NCI-H1092 (cell line): Measurements from ENCODE around the gene SLC25A21.

Experiments
- DNase-seq: peaks from one replicate; lab custom pipeline; 2025; lab: John Stamatoyannopoulos, UW

SLC25A21 gene

DNA sequence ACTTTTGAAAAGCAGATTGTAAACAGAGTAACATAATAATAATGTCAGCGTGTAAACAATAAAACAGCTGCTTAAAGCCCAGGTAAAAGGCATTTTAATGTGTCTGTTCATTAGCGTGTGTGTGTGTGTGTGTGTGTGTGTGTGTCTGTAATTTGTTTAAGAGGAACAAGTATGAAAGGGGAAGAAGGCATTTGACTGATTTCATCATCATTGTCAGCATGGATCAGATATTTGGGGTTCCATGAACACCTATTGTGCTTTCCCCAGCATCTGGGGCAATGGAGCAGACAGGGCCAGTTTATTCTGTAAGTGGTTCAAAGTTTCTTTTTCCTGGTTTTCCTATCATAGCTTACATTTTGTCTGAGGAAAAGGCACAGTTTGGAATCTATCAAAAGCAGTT lies 28.9 kb downstream of the SLC25A21 start:
- DNase-seq = no peak

DNA sequence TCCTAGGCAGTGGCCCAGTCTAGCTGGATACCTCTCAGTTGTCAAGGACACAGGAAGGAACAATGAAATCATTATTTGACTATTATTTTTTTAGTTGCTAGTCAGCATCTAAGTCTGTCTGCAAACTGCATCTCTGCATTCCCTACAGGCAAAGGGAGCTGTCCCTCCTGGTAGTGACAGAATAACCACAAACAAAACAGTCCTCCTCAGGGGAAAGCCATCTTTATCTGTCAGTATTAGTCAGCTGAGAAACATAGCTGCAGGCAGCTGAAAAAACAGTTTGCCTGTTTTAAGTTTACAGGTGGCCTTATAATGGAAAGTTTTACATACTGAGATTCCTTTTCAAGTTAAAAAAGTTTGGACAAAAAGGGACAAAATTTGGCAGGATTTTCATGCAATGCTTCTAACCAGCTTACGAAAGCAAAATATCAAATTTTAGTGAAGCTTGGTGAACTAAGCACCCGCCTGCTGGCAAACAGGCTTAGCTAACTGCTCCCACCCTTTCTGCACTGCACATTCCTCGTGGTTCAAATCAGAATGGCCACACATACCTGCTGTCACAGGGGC lies 29.5 kb downstream of the SLC25A21 start:
- DNase-seq = no peak

DNA sequence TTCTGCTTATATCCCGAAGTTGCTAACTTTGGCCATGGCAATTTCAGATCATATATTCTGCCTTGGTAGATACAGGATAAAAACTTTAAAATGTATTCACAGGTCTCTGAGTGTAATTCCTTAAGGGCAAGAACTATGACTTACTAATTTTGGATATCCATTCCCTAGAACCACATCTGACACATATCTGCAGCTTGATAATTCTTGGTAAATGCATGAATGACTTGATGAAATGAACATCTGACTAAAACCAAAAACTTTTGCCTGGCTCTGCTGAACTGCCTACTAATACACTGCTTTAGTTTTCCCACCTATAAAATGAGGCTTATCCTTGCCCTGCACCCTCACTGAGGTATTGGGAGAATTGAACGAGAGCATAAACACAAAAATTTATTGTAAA lies 32.2 kb downstream of the SLC25A21 start:
- DNase-seq = no peak

DNA sequence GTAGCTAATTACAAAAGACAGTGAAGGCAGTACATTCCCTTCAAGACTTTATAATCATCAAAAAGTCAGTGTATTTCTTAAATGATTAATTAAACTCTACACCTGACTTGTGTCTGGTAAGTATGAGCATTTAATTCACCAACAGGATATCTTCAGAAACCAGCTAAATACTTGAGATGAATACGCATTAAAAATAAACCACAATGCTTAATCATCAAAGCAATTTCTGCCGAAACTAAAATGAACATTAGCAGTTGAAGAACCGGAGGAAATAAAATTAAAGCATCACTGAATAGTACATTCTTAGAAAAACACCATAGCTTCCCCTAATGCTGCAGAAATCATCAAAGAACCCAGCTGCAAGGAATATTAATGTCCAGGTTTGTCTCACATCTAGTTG lies 32.7 kb downstream of the SLC25A21 start:
- DNase-seq = no peak

DNA sequence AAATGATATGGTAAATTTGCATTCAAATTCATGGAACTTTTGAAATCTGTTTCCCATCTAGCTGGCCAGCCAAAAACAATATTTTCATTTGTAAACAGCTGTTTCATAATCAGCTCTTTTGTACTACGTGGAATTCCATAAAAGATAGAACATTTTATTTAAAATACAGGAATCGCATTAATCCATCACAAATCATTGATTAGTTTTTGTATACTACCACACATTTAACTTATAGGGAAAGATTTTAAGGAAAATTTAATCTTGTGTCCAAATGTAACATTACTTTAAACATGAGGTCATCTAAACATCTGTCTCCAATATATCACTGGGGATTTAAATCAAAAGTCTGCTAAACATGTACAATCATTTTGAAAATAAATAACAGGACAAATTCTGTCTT lies 33.5 kb downstream of the SLC25A21 start:
- no peak for DNase-seq

DNA sequence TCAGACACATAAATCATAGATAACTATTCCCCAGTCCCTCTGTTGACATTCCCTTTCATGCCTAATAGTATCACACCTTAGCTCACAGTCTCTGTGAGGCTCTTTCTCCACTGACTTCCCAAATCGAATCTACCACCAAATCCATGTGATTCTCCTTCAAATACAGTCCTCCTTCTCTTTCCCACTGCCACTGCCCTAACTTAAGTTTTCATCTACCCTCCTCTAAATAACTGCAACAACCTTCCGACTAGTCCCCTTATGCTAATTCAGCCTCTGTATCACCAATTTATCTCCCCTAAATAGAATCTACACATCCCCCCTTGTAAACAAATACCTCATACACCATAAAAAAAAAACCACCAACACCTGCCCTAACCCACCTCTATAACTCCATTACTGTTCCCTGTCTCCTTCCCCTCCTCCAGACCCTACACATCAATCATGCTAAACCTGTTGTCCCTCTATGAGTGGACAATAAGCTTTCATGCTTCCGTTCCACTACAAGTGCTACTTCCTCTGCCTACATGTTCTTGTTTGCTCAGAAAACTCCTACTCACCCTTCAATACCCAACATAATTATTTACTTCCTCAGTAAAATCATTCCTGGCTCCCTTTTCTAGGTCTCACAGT lies 39.0 kb downstream of the SLC25A21 start:
- no peak for DNase-seq

DNA sequence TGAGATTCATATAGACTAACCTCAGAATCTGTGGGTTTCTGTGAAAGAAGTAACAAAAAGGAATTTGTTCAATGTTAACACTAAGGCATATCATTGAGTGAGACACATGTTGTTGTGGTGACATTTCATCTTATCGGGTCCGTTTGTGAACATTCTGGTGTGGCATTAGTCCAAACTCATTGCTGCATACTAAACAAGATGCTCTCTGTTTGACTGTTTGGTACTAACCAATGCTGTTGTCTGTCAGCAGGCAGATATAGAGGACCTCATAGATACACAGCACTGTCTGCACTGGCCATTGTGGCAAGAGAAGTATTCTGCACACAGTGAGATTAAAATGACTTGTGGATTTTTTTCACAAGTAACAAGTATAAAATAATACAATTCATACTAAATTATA lies 41.2 kb downstream of the SLC25A21 start:
- DNase-seq = no peak

DNA sequence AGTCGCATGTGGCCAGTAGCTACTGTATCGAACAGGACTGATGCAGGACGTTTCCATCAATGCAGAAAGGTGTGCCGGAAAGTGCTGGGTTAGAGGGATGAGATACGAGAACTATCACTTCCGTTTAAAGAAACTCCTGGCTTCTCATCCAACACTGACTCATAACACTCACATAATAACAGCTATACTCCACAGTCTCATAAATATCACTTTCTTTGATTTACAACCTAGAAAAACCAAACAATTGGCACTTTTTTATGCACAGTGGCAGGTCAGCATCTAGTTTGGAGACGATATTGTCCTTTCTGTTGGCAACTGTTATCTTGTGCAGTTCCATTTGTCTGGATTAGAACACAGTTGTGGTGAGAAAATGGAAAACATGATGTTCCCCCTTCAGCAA lies 43.4 kb downstream of the SLC25A21 start:
- DNase-seq = no peak

DNA sequence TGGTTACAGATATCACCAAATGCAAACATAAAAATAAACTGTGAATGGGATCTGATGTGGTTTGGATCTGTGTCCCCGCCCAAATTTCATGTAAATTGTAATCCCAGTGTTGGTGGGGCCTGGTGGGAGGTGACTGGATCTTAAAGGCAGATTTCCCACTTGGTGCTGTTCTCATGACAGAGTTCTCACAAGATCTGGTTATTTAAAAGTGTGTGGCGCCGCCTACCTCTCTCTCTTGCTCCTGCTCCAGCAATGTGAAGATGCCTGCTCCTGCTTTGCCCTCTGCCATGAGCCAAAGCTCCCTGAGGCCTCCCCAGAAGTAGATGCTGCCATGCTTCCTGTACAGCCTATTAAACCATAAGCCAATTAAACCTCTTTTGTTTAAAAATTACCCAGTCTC lies 47.8 kb downstream of the SLC25A21 start:
- no peak for DNase-seq

DNA sequence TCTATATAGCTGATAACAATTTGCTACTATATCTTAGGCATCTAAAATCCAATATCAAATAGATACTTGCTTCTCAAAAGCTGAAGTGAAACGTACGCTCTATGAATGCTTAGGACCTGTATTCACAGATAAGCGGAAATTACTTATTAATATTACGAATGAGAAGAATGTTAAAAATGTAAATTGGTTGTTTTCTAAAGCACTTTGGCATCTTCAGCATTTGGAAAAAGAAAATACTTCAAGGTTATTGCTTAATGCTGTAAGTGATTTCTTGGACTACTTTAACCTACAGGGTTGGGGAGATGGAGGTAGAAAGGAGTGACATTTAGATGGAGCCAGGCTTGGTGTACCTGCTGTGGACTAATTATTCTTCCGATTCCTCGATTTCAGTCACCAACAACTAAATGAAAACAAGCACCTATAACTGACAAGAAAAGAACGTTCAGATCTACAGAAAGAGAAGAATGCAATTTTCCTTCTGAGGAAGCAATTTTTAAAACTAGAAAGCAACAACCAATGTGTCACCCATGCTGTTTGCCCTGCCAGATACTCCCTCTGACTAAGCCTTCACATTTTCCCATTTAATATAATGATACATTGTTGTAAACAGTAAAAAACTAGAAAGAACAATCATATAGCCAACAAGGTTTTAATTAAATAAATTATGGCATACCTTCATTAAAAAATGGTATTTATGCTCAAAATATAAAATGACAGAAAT lies 49.3 kb downstream of the SLC25A21 start:
- no peak for DNase-seq

DNA sequence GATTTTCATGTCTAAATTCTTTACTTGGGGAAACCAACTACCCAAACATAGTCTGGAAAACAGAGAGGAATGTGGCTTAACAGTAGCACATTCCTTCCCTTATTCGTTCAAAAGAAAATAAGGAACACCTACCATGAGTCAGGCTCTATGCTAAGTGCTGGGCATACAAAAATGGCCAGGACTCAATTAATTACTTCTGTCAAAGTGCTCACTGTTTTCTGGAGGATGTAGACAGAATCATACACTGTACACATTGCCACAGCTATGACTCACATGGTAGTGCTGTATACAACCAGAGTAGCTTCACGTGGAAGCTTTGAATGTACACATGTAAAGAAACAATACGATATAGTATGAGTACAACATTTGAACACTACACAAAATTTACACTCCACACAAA lies 50.1 kb downstream of the SLC25A21 start:
- DNase-seq = no peak

DNA sequence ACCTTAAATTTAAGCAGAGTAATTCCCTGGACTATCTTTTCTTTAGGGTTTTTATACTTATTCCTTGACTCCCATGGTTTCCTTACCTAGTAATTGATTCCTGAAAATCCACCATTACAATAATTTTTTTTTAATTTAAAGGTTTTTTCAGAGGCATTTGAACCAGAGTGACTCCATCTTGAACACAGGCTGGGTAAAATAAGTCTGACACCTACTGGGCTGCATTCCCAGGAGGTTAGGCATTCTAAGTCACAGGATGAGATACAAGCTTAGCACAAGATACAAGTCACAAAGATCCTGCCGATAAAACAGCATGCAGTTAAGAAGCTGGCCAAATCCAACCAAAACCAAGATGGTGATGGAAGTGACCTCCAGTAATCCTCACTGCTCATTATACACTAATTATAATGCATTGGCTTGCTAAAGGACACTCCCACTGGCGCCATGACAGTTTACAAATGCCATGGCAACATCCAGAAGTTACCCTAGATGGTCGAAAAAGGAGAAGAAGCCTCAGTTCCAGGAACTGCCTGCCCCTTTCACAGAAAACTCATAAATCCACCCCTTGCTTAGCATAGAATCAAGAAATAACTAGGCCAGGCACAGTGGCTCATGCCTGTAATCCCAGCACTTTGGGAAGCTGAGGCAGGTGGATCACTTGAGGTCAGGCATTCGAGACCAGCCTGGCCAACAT lies 53.6 kb downstream of the SLC25A21 start:
- DNase-seq = no peak

DNA sequence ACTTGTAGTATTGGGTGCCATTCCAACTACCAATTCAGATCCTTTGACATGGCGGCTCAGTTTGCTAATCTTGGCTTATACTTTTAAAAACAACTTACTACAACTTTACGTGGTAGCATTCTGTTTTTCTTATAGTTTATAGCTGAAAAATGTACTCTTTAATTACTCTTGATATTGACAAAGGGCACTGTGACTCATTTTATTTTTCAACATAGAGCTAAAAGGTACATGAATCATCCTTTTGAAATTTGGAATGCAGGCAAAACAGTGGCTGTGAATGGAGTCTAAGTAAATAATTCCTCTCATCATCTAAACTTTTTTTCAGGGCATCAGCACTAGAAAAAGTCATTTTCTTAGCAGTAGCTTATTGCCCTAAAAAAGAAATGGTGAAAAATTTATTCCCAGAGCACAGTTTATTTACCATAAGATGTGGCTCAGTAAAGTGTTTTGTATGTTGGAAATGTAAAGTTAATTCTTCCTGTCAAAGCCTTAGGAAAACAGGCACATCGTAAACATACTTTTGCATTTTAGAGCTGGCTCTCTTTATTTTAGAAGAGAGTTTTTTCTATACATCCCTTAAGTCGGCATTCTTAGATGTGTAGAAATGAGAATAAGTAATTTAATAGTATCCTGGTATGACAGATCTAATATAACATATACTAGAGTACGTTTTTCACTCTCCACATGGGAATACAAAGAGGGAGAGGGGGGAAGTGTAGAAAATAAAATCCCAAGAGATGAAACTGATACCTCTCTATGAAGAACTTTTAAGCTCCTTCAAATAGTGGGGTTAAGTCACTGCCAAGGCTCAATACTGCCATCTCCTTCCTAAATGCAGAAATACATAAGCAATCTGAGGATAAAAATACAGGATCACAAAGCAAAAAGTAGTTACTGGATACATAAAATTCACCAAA lies 55.2 kb downstream of the SLC25A21 start:
- DNase-seq = no peak

DNA sequence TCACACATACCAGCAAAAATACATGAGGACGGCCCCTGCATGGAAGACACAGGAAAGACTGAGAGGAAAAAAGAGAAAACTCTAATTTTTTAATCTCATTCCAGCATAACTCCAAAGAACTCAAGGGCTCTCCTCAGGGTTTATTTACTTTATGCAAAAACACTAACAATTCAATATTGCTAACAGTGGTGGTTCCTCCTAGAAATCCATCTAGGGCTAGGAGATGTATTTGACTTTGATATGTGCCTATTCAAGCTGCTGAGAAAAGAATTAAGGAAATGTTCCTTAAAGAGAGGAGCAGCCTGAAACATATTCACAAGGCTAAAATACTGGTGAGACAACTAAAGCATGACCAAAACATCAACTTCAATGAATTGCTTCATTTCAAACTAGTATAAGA lies 57.0 kb downstream of the SLC25A21 start:
- DNase-seq = no peak

DNA sequence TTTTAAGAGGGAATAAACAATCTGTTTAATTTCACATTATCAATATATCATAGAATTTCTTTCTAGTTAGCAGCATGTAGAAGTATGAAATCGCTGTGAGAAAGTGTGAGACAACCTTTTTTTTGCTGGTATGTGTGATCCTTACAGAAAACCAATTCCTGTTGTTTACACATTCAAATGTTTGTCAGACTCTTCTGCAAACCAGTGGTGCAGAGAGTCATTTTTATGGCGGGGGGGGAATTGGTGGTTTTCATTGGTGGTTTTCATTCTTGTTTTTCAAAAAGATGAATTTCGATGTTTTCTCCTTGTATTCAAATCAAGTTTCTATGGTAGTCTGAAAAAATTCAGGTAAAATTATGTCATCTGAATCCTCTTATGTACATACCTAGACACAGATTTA lies 57.8 kb downstream of the SLC25A21 start:
- no peak for DNase-seq

DNA sequence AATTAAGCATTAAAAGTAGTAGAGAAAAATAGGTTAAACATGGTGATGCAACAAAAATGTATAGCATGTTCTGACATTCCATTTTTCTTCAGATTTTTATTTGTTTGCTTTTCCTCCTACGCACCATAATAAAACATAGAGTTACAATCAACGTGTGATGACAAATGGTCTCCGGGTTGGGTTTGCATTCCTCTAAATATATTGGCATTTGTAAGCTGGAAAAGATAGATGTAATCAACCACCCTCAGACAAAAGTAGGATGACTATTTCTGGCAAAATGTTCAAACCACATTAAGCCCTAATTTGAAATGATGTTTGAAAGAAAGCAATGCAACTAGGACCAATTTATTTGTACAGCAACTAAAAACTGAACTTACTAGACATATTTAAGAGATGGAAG lies 58.4 kb downstream of the SLC25A21 start:
- DNase-seq = no peak

DNA sequence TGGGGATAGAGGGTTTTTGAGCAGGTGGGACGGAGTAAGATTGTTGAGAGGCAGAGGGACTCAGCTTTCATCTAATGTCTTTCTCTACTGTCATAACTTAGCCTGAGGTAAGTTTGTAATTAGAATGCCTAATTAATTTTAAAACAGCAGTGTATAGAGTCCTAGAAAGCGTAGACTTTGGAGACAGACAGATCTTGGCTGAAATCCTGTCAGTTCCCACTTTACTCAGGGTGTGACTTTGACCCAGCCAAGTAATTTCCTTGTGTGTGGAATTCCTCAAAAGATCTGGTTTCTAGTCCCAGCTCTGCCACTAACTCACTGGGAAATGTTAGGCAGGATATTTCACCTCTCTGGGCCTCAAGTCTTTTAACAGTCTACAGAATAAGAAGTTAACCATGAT lies 74.3 kb downstream of the SLC25A21 start:
- no peak for DNase-seq

DNA sequence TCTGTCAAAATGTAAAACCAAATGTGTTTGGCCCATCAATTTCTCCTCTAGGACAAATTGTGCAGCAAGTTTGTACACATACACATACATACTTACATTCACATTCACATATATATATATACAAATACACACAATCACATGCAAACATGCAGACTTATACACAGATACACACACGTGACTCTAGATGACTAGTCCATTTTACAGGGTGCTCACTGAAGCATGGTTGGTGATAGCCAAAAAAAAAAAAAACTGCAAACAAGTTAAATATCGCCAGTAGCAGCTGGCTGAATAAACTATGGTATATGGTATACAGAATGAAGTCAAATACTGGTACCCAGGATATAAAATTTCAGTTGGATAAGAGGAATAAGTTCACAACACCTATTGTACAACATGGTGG lies 77.9 kb downstream of the SLC25A21 start:
- DNase-seq = no peak

DNA sequence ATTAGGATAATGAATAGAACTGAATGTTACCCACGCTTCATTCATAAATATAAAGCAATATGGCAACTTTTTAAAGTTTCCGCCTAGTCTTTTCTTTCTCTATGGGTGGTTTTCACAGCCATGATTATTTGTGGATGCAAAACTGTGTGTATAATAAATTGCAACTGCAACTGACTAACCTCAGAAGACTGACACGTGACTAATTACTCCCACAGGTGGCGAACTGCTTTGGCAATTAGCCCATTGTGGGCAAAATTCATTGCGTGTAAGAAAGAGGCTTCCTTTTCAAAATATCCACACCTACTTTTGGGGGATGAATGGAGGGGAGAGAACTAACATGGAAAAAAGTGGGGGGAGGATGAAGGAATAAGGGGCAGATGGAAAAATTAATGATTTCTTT lies 79.0 kb downstream of the SLC25A21 start:
- DNase-seq = no peak

DNA sequence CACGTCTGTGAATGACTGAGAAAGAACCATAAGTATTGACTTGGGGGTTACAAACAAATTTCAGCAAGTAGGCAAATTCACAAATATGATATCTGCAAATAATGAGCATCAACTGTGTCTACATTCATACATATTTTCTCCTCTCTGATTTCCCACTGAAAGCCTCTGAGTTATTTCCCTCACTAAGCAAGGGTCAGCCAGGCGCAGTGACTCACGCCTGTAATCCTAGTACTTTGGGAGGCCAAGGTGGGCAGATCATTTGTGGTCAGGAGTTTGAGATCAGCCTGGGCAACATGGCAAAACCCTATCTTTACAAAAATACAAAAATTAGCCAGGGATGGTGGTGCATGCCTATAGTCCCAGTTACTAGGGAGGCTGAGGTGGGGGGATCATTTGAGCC lies 80.8 kb downstream of the SLC25A21 start:
- no peak for DNase-seq

DNA sequence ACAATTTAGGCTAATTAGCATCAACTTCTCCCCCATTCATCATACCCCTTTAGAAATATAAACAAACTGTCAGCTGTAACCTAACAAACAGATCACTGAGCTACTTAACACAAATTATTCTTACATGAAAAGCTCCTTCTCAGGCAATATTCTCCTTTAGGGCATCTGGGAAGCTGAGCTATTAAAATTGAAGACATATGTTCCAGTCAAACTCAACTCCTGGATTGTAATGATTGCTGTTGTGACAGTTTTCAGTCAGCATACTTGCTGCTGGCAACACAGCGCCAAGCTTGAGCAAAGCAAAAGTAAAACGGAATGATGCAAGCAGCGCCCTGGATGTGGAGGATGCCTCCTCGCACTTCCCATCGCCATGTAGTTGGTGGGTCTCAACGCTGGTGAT lies 82.4 kb downstream of the SLC25A21 start:
- DNase-seq = no peak

DNA sequence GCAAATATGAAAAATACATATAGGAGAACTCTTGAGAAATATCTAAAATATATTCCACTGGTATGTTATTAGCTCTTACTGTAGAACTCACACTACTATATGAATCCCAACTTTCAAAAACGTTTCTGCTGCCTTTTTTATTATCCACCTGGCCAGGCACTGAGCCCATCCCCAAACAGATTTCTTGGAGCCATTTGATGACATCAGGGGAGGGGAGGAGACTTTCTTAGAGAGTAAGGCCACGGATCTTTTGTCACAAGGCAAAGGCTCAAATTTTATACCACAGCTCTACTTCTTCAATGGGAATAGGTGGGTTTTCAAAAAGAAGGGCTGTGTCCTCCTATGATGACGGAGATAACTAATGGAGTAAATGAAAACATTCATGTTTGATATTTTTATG lies 83.0 kb downstream of the SLC25A21 start:
- DNase-seq = no peak
